HG03354 (cell line): ENCODE results near the gene PRSS1.
"Not testable (repeated sequence)": the region's sequence is repeated elsewhere in the genome, so short reads cannot be mapped to it uniquely, and the experiment has no call there.

Source experiments
- ATAC-seq: cut with Tn5 transposase; IDR thresholded peaks from one replicate; pipeline ENCODE4 v1.9.1; 2021; ENCODE audit warnings: mild to moderate bottlenecking; ENCODE audit not compliant: unreplicated experiment, poor library complexity, severe bottlenecking

The PRSS1 gene

GRCh38 chr7:142770661-142771352 is 21.5 kb downstream of the PRSS1 start, which contains the start of gene PRSS2:
Gene PRSS2 (plus strand): TSS chr7:142770970. CDS start chr7:142770983, 13 bp downstream.
- ATAC-seq = peak; percentile 22

- ATAC-seq = peak; percentile 85
These were observed 22.1 kb downstream of the PRSS1 start for GRCh38 chr7:142771353-142771723.

GRCh38 chr7:142772051-142772450 is 22.8 kb downstream of the PRSS1 start:
- ATAC-seq = no peak

GRCh38 chr7:142772673-142773072 is 23.4 kb downstream of the PRSS1 start:
- no peak for ATAC-seq

- ATAC-seq = no peak
These were observed 24.0 kb downstream of the PRSS1 start for GRCh38 chr7:142773230-142773629.

GRCh38 chr7:142773937-142774744 is 24.9 kb downstream of the PRSS1 start:
- ATAC-seq = no peak

- ATAC-seq = no peak
These were observed 25.6 kb downstream of the PRSS1 start for GRCh38 chr7:142774826-142775225.

GRCh38 chr7:142775351-142776115 is 26.3 kb downstream of the PRSS1 start:
- ATAC-seq = not testable (repeated sequence)

GRCh38 chr7:142776206-142776844 is 27.1 kb downstream of the PRSS1 start:
- ATAC-seq = no peak

- ATAC-seq = not testable (repeated sequence)
These were observed 27.6 kb downstream of the PRSS1 start for GRCh38 chr7:142776845-142777225.

- no peak for ATAC-seq
These were observed 28.0 kb downstream of the PRSS1 start for GRCh38 chr7:142777318-142777717.

- ATAC-seq = peak; percentile 96
These were observed 33.9 kb downstream of the PRSS1 start for GRCh38 chr7:142782922-142783900.

GRCh38 chr7:142784096-142784495 is 34.8 kb downstream of the PRSS1 start:
- no peak for ATAC-seq

- no peak for ATAC-seq
These were observed 35.4 kb downstream of the PRSS1 start for GRCh38 chr7:142784716-142785115.

GRCh38 chr7:142785841-142786250 is 36.6 kb downstream of the PRSS1 start:
- no peak for ATAC-seq

- no peak for ATAC-seq
These were observed 37.9 kb downstream of the PRSS1 start for GRCh38 chr7:142787034-142787768.

- ATAC-seq = no peak
These were observed 38.5 kb downstream of the PRSS1 start for GRCh38 chr7:142787783-142788182.
